Tibial nerve (tissue), 4 donors: ENCODE results near the gene TGIF2.

Source experiments
- EP300 ChIP-seq, 2 donors: sonication (generic); formaldehyde crosslinking; IDR thresholded peaks; one replicate each; pipeline ENCODE4 v1.6.1; 2017; ENCODE audit warnings: antibody characterized with exemption in 2 of 2, mild to moderate bottlenecking in 1 of 2
- TF ChIP-seq, protein P1 (sequence below), 5 experiments: fragments of 200-600 bp in 3 of 5; fragments of 450-650 bp in 2 of 5; sonication (generic) in 3 of 5; IDR thresholded peaks; one replicate each; pipeline ENCODE4 v1.5.1; 2016 to 2019; ENCODE audit warnings: antibody characterized with exemption in 5 of 5, mild to moderate bottlenecking in 3 of 5, moderate library complexity in 2 of 5

DNA sequence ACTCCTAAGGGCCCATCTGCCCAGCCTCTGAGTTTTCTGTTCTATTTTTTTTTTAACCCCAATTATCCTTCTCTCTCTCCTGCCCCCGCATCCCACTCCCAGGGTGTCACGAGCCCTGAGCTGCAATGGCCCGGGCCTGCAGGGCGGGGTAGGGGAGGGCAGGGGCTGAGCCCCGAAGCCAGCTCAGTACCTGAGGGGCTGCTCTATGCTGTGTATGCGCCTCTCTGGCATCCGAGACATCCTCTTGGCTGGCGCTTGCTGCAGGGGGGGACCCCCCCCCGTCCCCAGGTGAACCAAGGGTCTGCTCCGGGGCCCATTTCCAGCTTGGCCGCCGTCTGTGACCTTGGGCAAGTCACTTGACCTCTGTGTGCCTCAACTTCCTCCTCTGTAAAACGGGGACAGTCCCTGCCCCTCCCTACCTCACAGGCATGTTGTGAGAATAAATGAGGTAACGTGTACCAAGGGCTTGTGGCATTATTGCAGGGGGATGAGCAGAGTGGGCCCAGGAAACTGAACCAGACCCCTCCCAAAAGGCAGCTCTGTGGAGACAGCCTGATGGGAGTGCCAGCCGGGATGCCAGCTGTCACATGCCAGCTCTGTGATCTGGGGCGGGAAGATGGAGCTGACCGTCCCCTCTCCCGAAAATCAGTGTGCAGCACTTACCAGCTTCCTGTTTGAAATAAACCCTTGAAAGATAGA lies 45.1 kb upstream of the TGIF2 start:
- TF ChIP-seq, protein P1, sequence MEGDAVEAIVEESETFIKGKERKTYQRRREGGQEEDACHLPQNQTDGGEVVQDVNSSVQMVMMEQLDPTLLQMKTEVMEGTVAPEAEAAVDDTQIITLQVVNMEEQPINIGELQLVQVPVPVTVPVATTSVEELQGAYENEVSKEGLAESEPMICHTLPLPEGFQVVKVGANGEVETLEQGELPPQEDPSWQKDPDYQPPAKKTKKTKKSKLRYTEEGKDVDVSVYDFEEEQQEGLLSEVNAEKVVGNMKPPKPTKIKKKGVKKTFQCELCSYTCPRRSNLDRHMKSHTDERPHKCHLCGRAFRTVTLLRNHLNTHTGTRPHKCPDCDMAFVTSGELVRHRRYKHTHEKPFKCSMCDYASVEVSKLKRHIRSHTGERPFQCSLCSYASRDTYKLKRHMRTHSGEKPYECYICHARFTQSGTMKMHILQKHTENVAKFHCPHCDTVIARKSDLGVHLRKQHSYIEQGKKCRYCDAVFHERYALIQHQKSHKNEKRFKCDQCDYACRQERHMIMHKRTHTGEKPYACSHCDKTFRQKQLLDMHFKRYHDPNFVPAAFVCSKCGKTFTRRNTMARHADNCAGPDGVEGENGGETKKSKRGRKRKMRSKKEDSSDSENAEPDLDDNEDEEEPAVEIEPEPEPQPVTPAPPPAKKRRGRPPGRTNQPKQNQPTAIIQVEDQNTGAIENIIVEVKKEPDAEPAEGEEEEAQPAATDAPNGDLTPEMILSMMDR (IDR thresholded peaks at IDR 0.05), result no peak
- TF ChIP-seq EP300 (IDR thresholded peaks at IDR 0.05), result no peak
